CD4-positive, CD25-positive, alpha-beta regulatory T cell (primary cell): ENCODE measurements around the gene CASKIN2. TPM values are rescaled to one million over a fixed set of nuclear protein-coding genes. Genes with fewer than 3 reads are reported as not detected.
A peak's percentile ranks its signal among the peaks of the same experiment; 100 is the strongest.

ENCODE experiments used
- ATAC-seq, 2 donors: fragments of 150-1000 bp; cut with Tn5 transposase; one replicate each; pipeline ENCODE4 v1.10.0; 2021; ENCODE audit warnings: low read depth in 2 of 2, moderate number of reproducible peaks in 2 of 2, moderate library complexity in 1 of 2
- DNase-seq, 3 donors: peaks; one replicate each; pipeline versions ENCODE4 v3.0.0 to v3.0.0-alpha.2; 2012 to 2022; ENCODE audit warnings: mixed read lengths in 1 of 3
- H3K27ac ChIP-seq: one replicate; pipeline ENCODE4 v1.7.0; 2013; ENCODE audit warnings: mild to moderate bottlenecking, low read length; ENCODE audit not compliant: insufficient read depth, poor library complexity, severe bottlenecking
- H3K27me3 ChIP-seq: one replicate; pipeline ENCODE4 v1.7.0; 2013; ENCODE audit warnings: low read length; ENCODE audit not compliant: control insufficient read depth, insufficient read depth
- H3K36me3 ChIP-seq: one replicate; pipeline ENCODE4 v1.7.0; 2013; ENCODE audit warnings: mild to moderate bottlenecking, low read length, moderate library complexity; ENCODE audit not compliant: control insufficient read depth, insufficient read depth
- H3K4me1 ChIP-seq: 2 replicates; pipeline ENCODE4 v1.7.0; 2013; ENCODE audit warnings: mild to moderate bottlenecking, low read length; ENCODE audit not compliant: insufficient read depth, control insufficient read depth, poor library complexity, severe bottlenecking
- H3K4me3 ChIP-seq: one replicate; pipeline ENCODE4 v1.7.0; 2013; ENCODE audit warnings: low read depth, mild to moderate bottlenecking, low read length, moderate library complexity
- H3K9me3 ChIP-seq, 2 experiments: 1 replicate in 1 of 2; 2 replicates in 1 of 2; pipeline ENCODE4 v1.7.0; 2013; ENCODE audit warnings: low read length in 2 of 2, mild to moderate bottlenecking in 1 of 2, moderate library complexity in 1 of 2; ENCODE audit not compliant: control insufficient read depth in 2 of 2
- H3K27ac Mint-ChIP-seq, 3 donors: one replicate each; pipeline ENCODE4 v1.8.0; 2020 to 2022; ENCODE audit warnings: mild to moderate bottlenecking in 3 of 3, mixed read lengths in 3 of 3, moderate library complexity in 2 of 3
- H3K27me3 Mint-ChIP-seq: one replicate; pipeline ENCODE4 v1.8.0; 2022; ENCODE audit warnings: mild to moderate bottlenecking, mixed read lengths
- H3K36me3 Mint-ChIP-seq: one replicate; pipeline ENCODE4 v1.8.0; 2020; ENCODE audit warnings: mixed read lengths
- H3K4me1 Mint-ChIP-seq, 4 donors: one replicate each; pipeline ENCODE4 v1.8.0; 2020 to 2022; ENCODE audit warnings: mixed read lengths in 4 of 4, mild to moderate bottlenecking in 1 of 4
- H3K4me3 Mint-ChIP-seq, 4 donors: one replicate each; pipeline ENCODE4 v1.8.0; 2020 to 2022; ENCODE audit warnings: mild to moderate bottlenecking in 4 of 4, mixed read lengths in 4 of 4, moderate library complexity in 3 of 4
- H3K9me3 Mint-ChIP-seq, 7 donors: one replicate each; pipeline ENCODE4 v1.8.0; 2020 to 2022; ENCODE audit warnings: mixed read lengths in 7 of 7, mild to moderate bottlenecking in 3 of 7, moderate library complexity in 2 of 7
- polyA plus RNA-seq, 4 donors: library from polyadenylated mRNA; unstranded; fragments of 300-500 nt; fragmentation: Illumina TruSeq; gene quantifications; one replicate each; pipeline ENCODE4 v1.2.3, GENCODE V29; 2021
- total RNA-seq: library from RNA; stranded (reverse); gene quantifications from one replicate; pipeline ENCODE4 v1.2.3, GENCODE V29; 2022

CASKIN2 gene, protein sequence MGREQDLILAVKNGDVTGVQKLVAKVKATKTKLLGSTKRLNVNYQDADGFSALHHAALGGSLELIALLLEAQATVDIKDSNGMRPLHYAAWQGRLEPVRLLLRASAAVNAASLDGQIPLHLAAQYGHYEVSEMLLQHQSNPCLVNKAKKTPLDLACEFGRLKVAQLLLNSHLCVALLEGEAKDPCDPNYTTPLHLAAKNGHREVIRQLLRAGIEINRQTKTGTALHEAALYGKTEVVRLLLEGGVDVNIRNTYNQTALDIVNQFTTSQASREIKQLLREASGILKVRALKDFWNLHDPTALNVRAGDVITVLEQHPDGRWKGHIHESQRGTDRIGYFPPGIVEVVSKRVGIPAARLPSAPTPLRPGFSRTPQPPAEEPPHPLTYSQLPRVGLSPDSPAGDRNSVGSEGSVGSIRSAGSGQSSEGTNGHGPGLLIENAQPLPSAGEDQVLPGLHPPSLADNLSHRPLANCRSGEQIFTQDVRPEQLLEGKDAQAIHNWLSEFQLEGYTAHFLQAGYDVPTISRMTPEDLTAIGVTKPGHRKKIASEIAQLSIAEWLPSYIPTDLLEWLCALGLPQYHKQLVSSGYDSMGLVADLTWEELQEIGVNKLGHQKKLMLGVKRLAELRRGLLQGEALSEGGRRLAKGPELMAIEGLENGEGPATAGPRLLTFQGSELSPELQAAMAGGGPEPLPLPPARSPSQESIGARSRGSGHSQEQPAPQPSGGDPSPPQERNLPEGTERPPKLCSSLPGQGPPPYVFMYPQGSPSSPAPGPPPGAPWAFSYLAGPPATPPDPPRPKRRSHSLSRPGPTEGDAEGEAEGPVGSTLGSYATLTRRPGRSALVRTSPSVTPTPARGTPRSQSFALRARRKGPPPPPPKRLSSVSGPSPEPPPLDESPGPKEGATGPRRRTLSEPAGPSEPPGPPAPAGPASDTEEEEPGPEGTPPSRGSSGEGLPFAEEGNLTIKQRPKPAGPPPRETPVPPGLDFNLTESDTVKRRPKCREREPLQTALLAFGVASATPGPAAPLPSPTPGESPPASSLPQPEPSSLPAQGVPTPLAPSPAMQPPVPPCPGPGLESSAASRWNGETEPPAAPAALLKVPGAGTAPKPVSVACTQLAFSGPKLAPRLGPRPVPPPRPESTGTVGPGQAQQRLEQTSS (N-terminal part only)
- total RNA-seq (0.44 TPM), polyA plus RNA-seq (under 1 TPM in 1 of 4 donors, not detected in 3; 0.24 TPM)

DNA sequence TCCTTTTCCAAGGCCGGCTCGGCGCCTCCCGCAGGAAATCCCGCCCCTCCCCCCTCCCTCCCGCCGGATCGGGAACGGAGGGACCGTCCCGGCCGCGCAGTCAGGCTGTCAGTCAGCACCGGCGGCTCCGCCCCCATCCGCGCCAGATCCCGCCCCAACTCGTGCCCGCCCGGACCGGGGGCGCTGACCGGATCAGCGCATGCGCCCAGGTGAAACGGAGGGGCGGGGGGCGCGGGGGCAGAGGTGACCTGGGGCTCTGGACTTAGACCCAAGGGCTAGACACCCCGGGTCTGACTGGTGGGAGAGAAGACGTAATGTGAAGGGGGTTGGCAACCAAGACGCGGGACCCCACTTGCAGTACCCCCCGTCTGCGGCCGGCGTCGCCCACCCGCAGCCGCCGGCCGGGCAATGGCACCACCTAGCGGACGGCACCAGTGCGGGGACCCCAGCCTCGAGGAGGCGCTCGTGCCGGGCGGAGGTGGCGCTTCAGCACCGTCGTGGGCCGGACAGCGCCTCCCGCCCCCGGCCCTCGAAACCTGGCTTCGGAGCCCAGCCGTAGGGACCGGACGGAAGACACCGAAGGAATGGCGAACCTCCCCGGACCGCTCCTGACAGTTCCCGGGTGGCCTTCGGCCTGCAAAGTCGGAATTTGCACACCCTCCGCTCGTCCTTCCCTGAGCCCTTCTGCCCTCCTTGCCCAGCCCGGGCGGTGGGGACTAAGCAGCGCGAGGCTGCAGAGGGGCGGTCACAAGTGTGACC lies at the start of gene CASKIN2:
Gene CASKIN2 (minus strand): TSS at position 42 of the 759 bp plus-strand sequence. CDS start 1,733 bp downstream, outside the sequence.
- peaks cover 9 to 27% (median 15%) of the 10 kb centered on the region in 4 donors for H3K4me1 Mint-ChIP-seq
- no peaks in the 10 kb centered on the region for H3K36me3 ChIP-seq

DNA sequence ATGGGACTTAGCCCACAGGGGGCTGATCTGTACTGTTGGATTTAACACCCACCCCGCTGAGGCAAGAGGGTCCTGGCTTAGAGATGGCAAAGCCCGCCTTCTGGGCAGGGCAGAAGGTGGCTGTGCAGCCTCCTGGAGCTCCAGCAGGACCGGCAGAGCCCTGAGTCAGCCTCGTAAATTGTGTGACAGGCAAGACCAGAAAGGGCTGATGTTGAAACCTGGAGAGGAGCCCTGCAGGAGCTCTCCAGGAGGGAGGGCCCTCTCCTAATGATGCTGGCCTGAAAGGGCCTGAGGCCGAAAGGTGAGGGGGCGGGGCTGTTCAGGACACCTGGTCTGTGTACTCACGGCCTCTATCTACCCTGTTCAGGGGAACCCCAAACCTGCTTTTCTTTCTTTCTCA lies 49.7 kb upstream of the CASKIN2 start:
- Mint-ChIP-seq H3K36me3 (peaks cover 20% of the 10 kb centered on the region), H3K4me1 (peaks cover 0 to 3% (median 0%) of the 10 kb centered on the region in 4 donors), H3K9me3 (no peaks in the 10 kb centered on the region), H3K27ac (no peak overlapping the region), H3K4me3 (no peak overlapping the region), H3K27me3 (no peaks in the 10 kb centered on the region)
- Histone ChIP-seq H3K36me3 (peaks cover 29% of the 10 kb centered on the region), H3K27ac (no peak overlapping the region), H3K9me3 (no peaks in the 10 kb centered on the region), H3K27me3 (no peaks in the 10 kb centered on the region), H3K4me1 (no peaks in the 10 kb centered on the region), H3K4me3 (no peak overlapping the region)
- DNase-seq = no peak
- no peak for ATAC-seq

More for the DNA sequence above, at the start of gene CASKIN2:
- Histone ChIP-seq H3K27ac (no peak within 1 kb of the TSS), H3K27me3 (no peaks in the 10 kb centered on the region), H3K9me3 (no peaks in the 10 kb centered on the region), H3K4me1 (peaks cover 37% of the 10 kb centered on the region), H3K4me3 (peak within 1 kb of the TSS; percentile 51)
- DNase-seq (peak; percentile 58 to 72 (median 69)), ATAC-seq (peak; percentile 47 to 48)
- no peaks in the 10 kb centered on the region for H3K9me3 Mint-ChIP-seq
- peak within 1 kb of the TSS; percentile 77 to 90 (median 84) for H3K4me3 Mint-ChIP-seq
- peaks cover 4% of the 10 kb centered on the region for H3K36me3 Mint-ChIP-seq
- H3K27ac Mint-ChIP-seq = no peak within 1 kb of the TSS
- H3K27me3 Mint-ChIP-seq = peaks cover 15% of the 10 kb centered on the region

DNA sequence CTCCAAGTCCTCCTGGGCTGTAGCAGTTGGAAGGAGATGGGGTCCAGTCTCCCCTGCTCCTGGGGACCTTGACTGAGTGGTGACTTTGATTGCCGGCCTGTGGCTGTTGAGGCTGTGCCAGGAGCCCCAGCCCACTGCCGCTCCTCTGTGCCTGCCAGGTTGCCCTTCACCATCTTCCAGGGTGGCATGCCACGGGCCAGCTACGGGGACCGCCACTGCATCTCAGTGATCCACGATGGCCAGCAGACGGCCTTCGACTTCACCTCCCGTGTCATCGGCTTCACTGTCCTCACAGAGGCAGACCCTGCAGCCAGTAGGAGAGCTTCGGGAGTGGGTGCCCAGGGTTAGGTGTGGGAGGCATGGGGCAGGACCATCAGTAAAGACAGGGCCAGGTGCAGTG lies 48.9 kb upstream of the CASKIN2 start:
- no peak overlapping the region for H3K27ac Mint-ChIP-seq
- peaks cover 29% of the 10 kb centered on the region for H3K36me3 ChIP-seq
- no peaks in the 10 kb centered on the region for H3K9me3 ChIP-seq
- H3K4me1 ChIP-seq = no peaks in the 10 kb centered on the region
- peaks cover 0 to 3% (median 0%) of the 10 kb centered on the region in 4 donors for H3K4me1 Mint-ChIP-seq
- H3K27ac ChIP-seq = no peak overlapping the region
- no peaks in the 10 kb centered on the region for H3K27me3 ChIP-seq
- H3K4me3 ChIP-seq = no peak overlapping the region
- H3K36me3 Mint-ChIP-seq = peaks cover 20% of the 10 kb centered on the region
- no peak overlapping the region for H3K4me3 Mint-ChIP-seq
- DNase-seq (no peak), ATAC-seq (no peak)
- no peaks in the 10 kb centered on the region for H3K27me3 Mint-ChIP-seq
- H3K9me3 Mint-ChIP-seq = no peaks in the 10 kb centered on the region

DNA sequence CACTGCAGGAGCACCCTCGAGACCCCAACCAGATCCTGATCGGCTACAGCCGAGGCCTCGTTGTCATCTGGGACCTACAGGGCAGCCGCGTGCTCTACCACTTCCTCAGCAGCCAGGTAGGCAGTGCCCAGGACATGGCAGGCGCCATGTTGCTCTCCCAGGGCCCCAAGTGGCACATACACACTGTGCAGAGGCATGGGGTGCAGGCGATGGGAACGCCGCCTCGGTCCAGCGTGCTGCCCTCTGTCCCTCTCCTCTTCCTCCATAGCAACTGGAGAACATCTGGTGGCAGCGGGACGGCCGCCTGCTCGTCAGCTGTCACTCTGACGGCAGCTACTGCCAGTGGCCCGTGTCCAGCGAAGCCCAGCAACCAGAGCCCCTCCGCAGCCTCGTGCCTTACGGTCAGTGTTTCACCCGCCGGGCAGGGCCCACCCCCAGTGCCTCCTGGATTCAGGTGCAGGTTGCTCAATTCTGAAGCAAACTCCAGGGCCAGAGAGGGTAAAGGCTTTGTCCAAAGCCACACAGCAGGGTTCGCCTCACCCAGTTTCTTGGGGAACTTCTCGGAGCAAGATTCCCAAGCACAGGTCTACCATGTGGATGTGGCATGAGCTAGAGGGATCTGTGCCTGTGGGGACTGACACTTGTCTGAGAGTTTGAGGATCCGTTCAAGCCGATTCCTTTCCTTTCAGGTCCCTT lies 47.9 kb upstream of the CASKIN2 start:
- Histone ChIP-seq H3K27me3 (no peaks in the 10 kb centered on the region), H3K9me3 (no peaks in the 10 kb centered on the region), H3K4me1 (no peaks in the 10 kb centered on the region), H3K4me3 (no peak overlapping the region), H3K27ac (no peak overlapping the region), H3K36me3 (peaks cover 29% of the 10 kb centered on the region)
- Mint-ChIP-seq H3K36me3 (peaks cover 20% of the 10 kb centered on the region), H3K4me3 (no peak overlapping the region), H3K4me1 (peaks cover 0 to 3% (median 0%) of the 10 kb centered on the region in 4 donors), H3K27ac (no peak overlapping the region), H3K9me3 (no peaks in the 10 kb centered on the region), H3K27me3 (no peaks in the 10 kb centered on the region)
- DNase-seq (no peak), ATAC-seq (no peak)

DNA sequence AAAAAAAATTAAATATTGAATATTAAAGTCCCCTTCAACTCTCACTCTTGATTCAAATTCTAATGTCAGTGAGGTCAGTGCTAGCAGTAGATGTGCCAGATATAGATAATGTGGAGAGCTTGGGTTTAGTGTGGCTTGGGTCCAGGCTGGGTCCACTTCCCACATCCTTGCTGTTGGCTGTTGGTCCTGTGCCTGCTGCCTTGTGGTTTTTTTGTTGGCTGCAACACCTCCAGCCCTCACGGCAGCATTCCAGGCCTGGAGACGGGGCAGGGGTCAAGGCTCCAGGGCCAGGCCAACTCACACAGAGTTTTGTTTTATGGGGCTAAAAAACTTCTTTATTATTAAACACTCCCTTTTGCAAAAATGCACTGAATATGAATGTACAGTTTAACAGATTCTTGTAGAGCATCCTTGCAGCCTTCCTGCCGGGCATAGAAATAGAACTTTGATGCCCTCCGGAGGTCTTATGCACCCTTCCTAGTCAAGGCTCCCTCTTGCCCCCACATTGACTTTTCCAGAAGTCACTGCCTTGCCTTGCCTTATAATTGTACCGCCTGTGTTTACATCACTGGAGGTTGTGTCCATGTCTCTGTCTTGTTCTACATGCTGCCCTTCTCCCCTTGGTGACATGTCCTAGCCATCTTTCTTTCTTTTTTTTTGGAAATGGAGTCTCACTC lies 46.7 kb upstream of the CASKIN2 start:
- H3K4me3 Mint-ChIP-seq = no peak overlapping the region
- H3K4me1 Mint-ChIP-seq = peaks cover 0 to 3% (median 0%) of the 10 kb centered on the region in 4 donors
- Histone ChIP-seq H3K9me3 (no peaks in the 10 kb centered on the region), H3K4me3 (no peak overlapping the region), H3K4me1 (no peaks in the 10 kb centered on the region), H3K27me3 (no peaks in the 10 kb centered on the region), H3K27ac (no peak overlapping the region), H3K36me3 (peaks cover 29% of the 10 kb centered on the region)
- H3K27me3 Mint-ChIP-seq = no peaks in the 10 kb centered on the region
- H3K9me3 Mint-ChIP-seq = no peaks in the 10 kb centered on the region
- DNase-seq (peak in 1 of 3 donors; percentile 13), ATAC-seq (no peak)
- no peak overlapping the region for H3K27ac Mint-ChIP-seq
- H3K36me3 Mint-ChIP-seq = peaks cover 20% of the 10 kb centered on the region

DNA sequence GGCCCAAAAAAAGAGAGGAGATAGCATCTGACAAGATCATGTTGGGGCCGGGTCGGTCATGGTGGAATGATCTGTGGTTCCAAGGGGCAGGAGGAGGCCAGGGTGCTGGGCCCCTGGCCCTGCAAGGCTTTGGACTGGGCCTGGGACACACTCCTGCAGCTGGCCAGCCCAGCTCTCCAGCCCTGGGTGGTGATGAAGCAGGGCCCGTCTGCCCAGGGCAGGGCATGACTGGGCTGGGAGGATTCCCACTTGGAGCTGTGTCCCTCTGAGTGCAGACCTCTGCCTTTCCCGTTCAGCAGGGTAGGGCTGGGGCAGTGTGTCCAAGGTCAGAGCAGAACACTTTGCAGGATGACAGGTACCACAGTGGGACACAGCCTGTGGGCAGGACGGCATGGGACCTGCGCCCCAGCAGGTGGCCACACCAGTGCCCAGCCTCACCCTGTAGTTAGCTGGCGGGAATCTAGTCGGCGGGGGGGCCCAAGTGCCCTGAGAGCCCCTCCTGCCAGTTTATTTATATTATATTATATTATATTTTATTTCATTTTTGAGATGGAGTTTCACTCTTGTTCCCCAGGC lies 44.7 kb upstream of the CASKIN2 start:
- DNase-seq = no peak
- Histone ChIP-seq H3K36me3 (peaks cover 17% of the 10 kb centered on the region), H3K4me1 (no peaks in the 10 kb centered on the region), H3K9me3 (no peaks in the 10 kb centered on the region), H3K4me3 (no peak overlapping the region), H3K27ac (no peak overlapping the region), H3K27me3 (no peaks in the 10 kb centered on the region)
- Mint-ChIP-seq H3K36me3 (peaks cover 5% of the 10 kb centered on the region), H3K4me3 (no peak overlapping the region), H3K9me3 (no peaks in the 10 kb centered on the region), H3K27me3 (no peaks in the 10 kb centered on the region), H3K4me1 (no peaks in the 10 kb centered on the region), H3K27ac (no peak overlapping the region)
- no peak for ATAC-seq
